H9 (cell line): ENCODE measurements around the gene C11orf91. TPM values are rescaled to one million over a fixed set of nuclear protein-coding genes. Genes with fewer than 3 reads are reported as not detected.

Experiments
- DNase-seq: peaks from one replicate; pipeline ENCODE4 v3.0.0-alpha.2; 2017
- H2AFZ ChIP-seq: one replicate; pipeline ENCODE4 v1.6.1; 2013; ENCODE audit warnings: mild to moderate bottlenecking, low read length, control low read depth, moderate library complexity
- H2AK5ac ChIP-seq: 2 replicates; pipeline ENCODE4 v1.6.1; 2013; ENCODE audit warnings: low read length, control low read depth, mixed read lengths; ENCODE audit not compliant: insufficient read length
- H2BK120ac ChIP-seq: one replicate; pipeline ENCODE4 v1.6.1; 2013; ENCODE audit warnings: low read depth, mild to moderate bottlenecking, low read length, control low read depth, inconsistent platforms; ENCODE audit not compliant: poor library complexity, severe bottlenecking
- H2BK12ac ChIP-seq: 2 replicates; pipeline ENCODE4 v1.6.1; 2013; ENCODE audit warnings: low read length, control low read depth, mixed read lengths, low read depth; ENCODE audit not compliant: insufficient read length
- H2BK15ac ChIP-seq: 2 replicates; pipeline ENCODE4 v1.6.1; 2013; ENCODE audit warnings: low read depth, low read length, control low read depth
- H2BK20ac ChIP-seq: one replicate; pipeline ENCODE4 v1.6.1; 2013; ENCODE audit warnings: low read depth, mild to moderate bottlenecking, low read length, control low read depth, inconsistent platforms; ENCODE audit not compliant: poor library complexity, severe bottlenecking
- H2BK5ac ChIP-seq: 2 replicates; pipeline ENCODE4 v1.6.1; 2013; ENCODE audit warnings: low read length, control low read depth, mixed read lengths; ENCODE audit not compliant: insufficient read length
- H3K14ac ChIP-seq: 2 replicates; pipeline ENCODE4 v1.6.1; 2013; ENCODE audit warnings: low read length, control low read depth; ENCODE audit not compliant: insufficient read depth
- H3K18ac ChIP-seq: 2 replicates; pipeline ENCODE4 v1.6.1; 2013; ENCODE audit warnings: low read depth, mild to moderate bottlenecking, mixed read lengths, low read length, control low read depth; ENCODE audit not compliant: insufficient read length
- H3K23ac ChIP-seq: 2 replicates; pipeline ENCODE4 v1.6.1; 2013; ENCODE audit warnings: low read length, control low read depth, mixed read lengths, low read depth; ENCODE audit not compliant: insufficient read length
- H3K23me2 ChIP-seq: 2 replicates; pipeline ENCODE4 v1.6.1; 2013; ENCODE audit warnings: low read depth, mild to moderate bottlenecking, mixed read lengths, low read length, control low read depth; ENCODE audit not compliant: insufficient read length, poor library complexity, severe bottlenecking
- H3K27ac ChIP-seq: 2 replicates; pipeline ENCODE4 v1.5.1; 2013; ENCODE audit warnings: low read length, control low read depth, mixed read lengths, low read depth; ENCODE audit not compliant: insufficient read length
- H3K27me3 ChIP-seq: 2 replicates; pipeline ENCODE4 v1.6.1; 2013; ENCODE audit warnings: low read length, control low read depth, inconsistent platforms; ENCODE audit not compliant: insufficient read depth
- H3K4ac ChIP-seq: 2 replicates; pipeline ENCODE4 v1.6.1; 2013; ENCODE audit warnings: low read depth, mild to moderate bottlenecking, control low read depth, inconsistent platforms, low read length, moderate library complexity
- H3K4me1 ChIP-seq: 2 replicates; pipeline ENCODE4 v1.6.1; 2013; ENCODE audit warnings: low read length, control low read depth, inconsistent platforms; ENCODE audit not compliant: insufficient read depth
- H3K4me2 ChIP-seq: 2 replicates; pipeline ENCODE4 v1.6.1; 2013; ENCODE audit warnings: low read length, control low read depth, mixed read lengths; ENCODE audit not compliant: insufficient read length, insufficient read depth
- H3K56ac ChIP-seq: 2 replicates; pipeline ENCODE4 v1.6.1; 2013; ENCODE audit warnings: low read depth, mild to moderate bottlenecking, mixed read lengths, low read length, control low read depth; ENCODE audit not compliant: insufficient read length
- H3K79me1 ChIP-seq: 2 replicates; pipeline ENCODE4 v1.6.1; 2013; ENCODE audit warnings: low read depth, mild to moderate bottlenecking, moderate library complexity, low read length, control low read depth, inconsistent platforms; ENCODE audit not compliant: insufficient read depth, poor library complexity, severe bottlenecking
- H3K79me2 ChIP-seq: 2 replicates; pipeline ENCODE4 v1.6.1; 2013; ENCODE audit warnings: low read length, control low read depth, inconsistent platforms; ENCODE audit not compliant: insufficient read depth
- H3K9ac ChIP-seq: 2 replicates; pipeline ENCODE4 v1.6.1; 2013; ENCODE audit warnings: low read length, control low read depth, mixed read lengths; ENCODE audit not compliant: insufficient read length; ENCODE audit errors: extremely low read depth
- H3K9me3 ChIP-seq: one replicate; pipeline ENCODE4 v1.6.1; 2013; ENCODE audit warnings: low read depth, low read length, inconsistent platforms; ENCODE audit not compliant: control insufficient read depth
- H3T11ph ChIP-seq: one replicate; pipeline ENCODE4 v1.6.1; 2013; ENCODE audit warnings: mild to moderate bottlenecking, low read length, control low read depth, inconsistent platforms
- H4K20me1 ChIP-seq: one replicate; pipeline ENCODE4 v1.6.1; 2013; ENCODE audit not compliant: control insufficient read depth, insufficient read length, insufficient read depth
- H4K5ac ChIP-seq: 2 replicates; pipeline ENCODE4 v1.6.1; 2013; ENCODE audit warnings: low read depth, mild to moderate bottlenecking, mixed read lengths, low read length, control low read depth; ENCODE audit not compliant: insufficient read length
- H4K8ac ChIP-seq: replicated peaks from 2 replicates; pipeline ENCODE4 v1.6.1; 2013; ENCODE audit warnings: low read length, control low read depth, mixed read lengths, low read depth; ENCODE audit not compliant: insufficient read length
- H4K91ac ChIP-seq: 2 replicates; pipeline ENCODE4 v1.6.1; 2013; ENCODE audit warnings: low read depth, mild to moderate bottlenecking, moderate library complexity, mixed read lengths, low read length, control low read depth; ENCODE audit not compliant: insufficient read length
- H3K27ac Mint-ChIP-seq, 3 experiments: 2 replicates in 2 of 3; 3 replicates in 1 of 3; pipeline ENCODE4 v1.8.0; 2020 to 2021; ENCODE audit warnings: mixed read lengths in 3 of 3, mild to moderate bottlenecking in 1 of 3, moderate library complexity in 1 of 3
- H3K27me3 Mint-ChIP-seq: 2 replicates; pipeline ENCODE4 v1.8.0; 2021; ENCODE audit warnings: low read depth, mild to moderate bottlenecking, moderate library complexity, mixed read lengths
- H3K36me3 Mint-ChIP-seq, 3 experiments: 2 replicates in 2 of 3; 3 replicates in 1 of 3; pipeline ENCODE4 v1.8.0; 2020 to 2021; ENCODE audit warnings: low read depth in 3 of 3, mixed read lengths in 3 of 3; ENCODE audit not compliant: insufficient read depth in 1 of 3
- H3K4me1 Mint-ChIP-seq, 2 experiments: 2 replicates each; pipeline ENCODE4 v1.8.0; 2020; ENCODE audit warnings: mixed read lengths in 2 of 2
- H3K4me3 Mint-ChIP-seq, 2 experiments: 2 replicates in 1 of 2; 3 replicates in 1 of 2; pipeline ENCODE4 v1.8.0; 2020 to 2021; ENCODE audit warnings: mild to moderate bottlenecking in 2 of 2, mixed read lengths in 2 of 2, moderate library complexity in 1 of 2
- H3K9me3 Mint-ChIP-seq, 2 experiments: 2 replicates in 1 of 2; 3 replicates in 1 of 2; pipeline ENCODE4 v1.8.0; 2020; ENCODE audit warnings: mild to moderate bottlenecking in 2 of 2, mixed read lengths in 2 of 2, moderate library complexity in 1 of 2
- WGBS: extraction: QIAGEN DNeasy Blood & Tissue Kit; methylation state at CpG from one replicate; pipeline ENCODE4 v1.1.7; 2013; ENCODE audit warnings: missing lambda C conversion rate, low lambda C conversion rate, mixed read lengths; ENCODE audit not compliant: insufficient read length; ENCODE audit errors: extremely low coverage; 5-methylcytosine and 5-hydroxymethylcytosine counted together
- total RNA-seq: library from RNA; stranded (reverse); gene quantifications from 2 replicates; pipeline ENCODE4 v1.2.1, GENCODE V29; 2021
- TF ChIP-seq, protein P1 (sequence below): fragments of 200-600 bp; sonication (generic); conservative IDR thresholded peaks from 3 replicates; pipeline ENCODE4 v1.8.0; 2021; ENCODE audit warnings: antibody characterized with exemption, mild to moderate bottlenecking

The C11orf91 gene
- total RNA-seq, 1 experiment from 2014 or later: not detected

DNA sequence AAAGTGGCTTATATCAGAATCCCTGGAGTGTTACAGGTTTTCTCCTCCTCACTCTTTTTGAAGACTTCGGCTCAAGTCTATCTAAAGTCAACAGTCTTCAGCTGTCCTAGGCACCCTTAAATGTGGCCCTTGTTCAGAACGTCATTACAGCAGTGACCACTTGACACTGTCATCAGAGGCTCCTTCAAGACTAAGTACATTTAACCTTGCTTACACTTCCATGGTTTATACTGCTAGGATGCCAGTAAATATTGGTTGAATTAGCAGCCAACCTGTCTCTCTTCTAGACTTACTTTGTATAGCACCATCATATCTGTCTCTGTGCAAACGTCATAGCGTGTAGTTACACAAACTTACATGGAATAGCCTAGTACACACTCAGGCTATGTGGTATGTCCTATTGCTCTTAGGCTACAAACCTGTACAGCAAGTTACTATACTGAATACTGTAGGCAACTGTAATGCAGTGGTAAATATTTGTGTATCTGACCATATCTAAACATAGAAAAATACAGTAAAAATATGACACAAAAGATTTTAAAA, 13.3 kb upstream of the C11orf91 start:
- H3K56ac ChIP-seq: no peak overlapping the region
- no peak overlapping the region for H3K27ac Mint-ChIP-seq
- H4K8ac ChIP-seq: no peak overlapping the region
- no peaks in the 10 kb centered on the region for H3K23me2 ChIP-seq
- H2AFZ ChIP-seq: no peak overlapping the region
- H3K9me3 ChIP-seq: no peaks in the 10 kb centered on the region
- H3K4me3 Mint-ChIP-seq: no peak overlapping the region
- no peak overlapping the region for H4K5ac ChIP-seq
- H3K23ac ChIP-seq: no peak overlapping the region
- no peak overlapping the region for H3K14ac ChIP-seq
- no peak overlapping the region for H2BK20ac ChIP-seq
- no peak overlapping the region for H2BK5ac ChIP-seq
- H3T11ph ChIP-seq: no peak overlapping the region
- no peak overlapping the region for H2BK15ac ChIP-seq
- no peaks in the 10 kb centered on the region for H3K4me1 ChIP-seq
- H3K18ac ChIP-seq: no peak overlapping the region
- H2BK120ac ChIP-seq: no peak overlapping the region
- H3K9me3 Mint-ChIP-seq: no peaks in the 10 kb centered on the region
- H2BK12ac ChIP-seq: no peak overlapping the region
- no peak overlapping the region for H2AK5ac ChIP-seq
- H3K27ac ChIP-seq: no peak overlapping the region
- H3K27me3 Mint-ChIP-seq: no peaks in the 10 kb centered on the region
- H3K4me2 ChIP-seq: no peak overlapping the region
- H3K9ac ChIP-seq: no peak overlapping the region
- no peak for DNase-seq
- H4K20me1 ChIP-seq: no peaks in the 10 kb centered on the region
- no peaks in the 10 kb centered on the region for H3K4me1 Mint-ChIP-seq
- H4K91ac ChIP-seq: no peak overlapping the region
- no peaks in the 10 kb centered on the region for H3K27me3 ChIP-seq
- no CpG with 5 or more reads among the region's 4 CpGs for WGBS
- H3K79me1 ChIP-seq: no peaks in the 10 kb centered on the region
- H3K79me2 ChIP-seq: no peaks in the 10 kb centered on the region
- TF ChIP-seq, protein P1, sequence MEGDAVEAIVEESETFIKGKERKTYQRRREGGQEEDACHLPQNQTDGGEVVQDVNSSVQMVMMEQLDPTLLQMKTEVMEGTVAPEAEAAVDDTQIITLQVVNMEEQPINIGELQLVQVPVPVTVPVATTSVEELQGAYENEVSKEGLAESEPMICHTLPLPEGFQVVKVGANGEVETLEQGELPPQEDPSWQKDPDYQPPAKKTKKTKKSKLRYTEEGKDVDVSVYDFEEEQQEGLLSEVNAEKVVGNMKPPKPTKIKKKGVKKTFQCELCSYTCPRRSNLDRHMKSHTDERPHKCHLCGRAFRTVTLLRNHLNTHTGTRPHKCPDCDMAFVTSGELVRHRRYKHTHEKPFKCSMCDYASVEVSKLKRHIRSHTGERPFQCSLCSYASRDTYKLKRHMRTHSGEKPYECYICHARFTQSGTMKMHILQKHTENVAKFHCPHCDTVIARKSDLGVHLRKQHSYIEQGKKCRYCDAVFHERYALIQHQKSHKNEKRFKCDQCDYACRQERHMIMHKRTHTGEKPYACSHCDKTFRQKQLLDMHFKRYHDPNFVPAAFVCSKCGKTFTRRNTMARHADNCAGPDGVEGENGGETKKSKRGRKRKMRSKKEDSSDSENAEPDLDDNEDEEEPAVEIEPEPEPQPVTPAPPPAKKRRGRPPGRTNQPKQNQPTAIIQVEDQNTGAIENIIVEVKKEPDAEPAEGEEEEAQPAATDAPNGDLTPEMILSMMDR: no peak
- peaks cover 5 to 42% (median 37%) of the 10 kb centered on the region in 3 experiments; a peak in 6 of 7 replicates for H3K36me3 Mint-ChIP-seq
- H3K4ac ChIP-seq: no peak overlapping the region
